ENCODE data around the gene TTLL8.

DNA sequence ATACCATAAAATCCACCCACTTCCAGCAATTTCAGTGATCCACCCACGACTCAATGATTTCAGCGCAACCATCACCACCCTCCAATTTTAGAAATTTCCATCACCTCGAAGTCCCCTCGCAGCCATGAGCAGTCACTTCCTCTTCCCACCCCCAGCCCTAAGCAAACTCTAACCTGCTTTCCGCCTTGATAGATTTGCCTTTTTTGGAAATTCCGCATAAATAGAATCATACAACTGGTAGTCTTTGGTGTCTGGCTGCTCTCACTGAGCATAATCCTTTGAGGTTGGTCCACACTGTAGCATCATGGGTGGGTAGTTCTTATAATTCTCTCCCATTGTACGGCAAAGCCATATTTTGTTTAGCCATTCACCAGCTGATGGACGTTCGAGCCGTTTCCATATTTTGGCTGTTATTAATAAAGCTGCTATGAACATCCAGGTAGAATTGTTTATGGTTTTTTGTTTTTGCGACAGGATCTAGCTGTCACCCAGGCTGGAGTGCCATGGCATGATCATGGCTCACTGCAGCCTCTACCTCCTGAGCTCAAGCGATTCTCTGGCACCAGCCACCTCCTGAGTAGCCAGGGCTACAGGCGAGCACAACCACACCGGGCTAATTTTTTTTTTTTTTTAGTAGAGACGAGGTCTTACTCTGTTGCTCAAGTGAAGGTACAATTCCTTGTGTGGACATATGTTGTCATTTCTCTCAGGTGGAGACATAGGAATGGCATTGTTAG is 81.5 kb downstream of the TTLL8 start:
- TF ChIP-seq RAD21 (IDR thresholded peaks at IDR 0.05) (no peak), FOXA1 (IDR thresholded peaks at IDR 0.05) (no peak)
